Mucosa of rectum (tissue), 2 donors: ENCODE measurements around the gene CDC73.

ENCODE experiments used
- H3K27ac ChIP-seq, 2 donors: one replicate each; pipeline ENCODE4 v1.7.0; 2013; ENCODE audit warnings: inconsistent platforms in 2 of 2, low read depth in 2 of 2, low read length in 2 of 2
- H3K27me3 ChIP-seq, 2 donors: one replicate each; pipeline ENCODE4 v1.7.0; 2013; ENCODE audit warnings: low read length in 2 of 2; ENCODE audit not compliant: control insufficient read depth in 2 of 2, insufficient read depth in 2 of 2
- H3K36me3 ChIP-seq, 2 donors: one replicate each; pipeline ENCODE4 v1.7.0; 2013; ENCODE audit warnings: low read length in 2 of 2; ENCODE audit not compliant: control insufficient read depth in 2 of 2, insufficient read depth in 2 of 2
- H3K4me1 ChIP-seq, 2 donors: one replicate each; pipeline ENCODE4 v1.7.0; 2013; ENCODE audit warnings: low read length in 2 of 2, mild to moderate bottlenecking in 1 of 2; ENCODE audit not compliant: control insufficient read depth in 2 of 2, insufficient read depth in 2 of 2
- H3K4me3 ChIP-seq, 2 donors: one replicate each; pipeline ENCODE4 v1.7.0; 2013; ENCODE audit warnings: low read length in 2 of 2
- H3K9ac ChIP-seq, 2 donors: one replicate each; pipeline ENCODE4 v1.7.0; 2013; ENCODE audit warnings: low read length in 2 of 2, low read depth in 1 of 2, mild to moderate bottlenecking in 1 of 2
- H3K9me3 ChIP-seq, 2 donors: one replicate each; pipeline ENCODE4 v1.7.0; 2013; ENCODE audit warnings: low read length in 2 of 2; ENCODE audit not compliant: control insufficient read depth in 2 of 2
- donor health status: healthy.
- donor health status: Normal muscosa, but diverticular disease.

The CDC73 gene

DNA sequence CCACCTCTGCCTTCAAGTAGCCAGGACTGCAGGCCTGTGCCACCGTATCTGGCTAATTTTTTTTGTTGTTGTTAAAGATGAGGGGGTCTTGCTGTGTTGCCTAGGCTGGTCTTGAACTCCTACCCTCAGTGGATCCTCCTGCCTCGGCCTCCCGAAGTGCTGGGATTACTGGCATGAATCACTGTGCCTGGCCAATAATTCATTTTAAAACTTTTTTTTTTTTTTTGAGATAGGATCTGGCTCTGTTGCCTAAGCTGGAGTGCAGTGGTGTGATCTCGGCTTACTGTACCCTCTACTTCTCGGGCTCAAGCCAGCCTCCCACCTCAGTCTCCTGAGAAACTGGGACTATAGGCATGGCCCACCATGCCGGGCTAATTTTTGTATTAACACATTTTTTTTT lies 3.5 kb downstream of the CDC73 start:
- Histone ChIP-seq H3K4me3 (no peak overlapping the region), H3K27ac (no peak overlapping the region), H3K36me3 (peaks cover 11 to 14% of the 10 kb centered on the region in 2 donors), H3K4me1 (peaks cover 2 to 7% of the 10 kb centered on the region in 2 donors), H3K9ac (no peak overlapping the region), H3K27me3 (no peaks in the 10 kb centered on the region), H3K9me3 (no peaks in the 10 kb centered on the region)

DNA sequence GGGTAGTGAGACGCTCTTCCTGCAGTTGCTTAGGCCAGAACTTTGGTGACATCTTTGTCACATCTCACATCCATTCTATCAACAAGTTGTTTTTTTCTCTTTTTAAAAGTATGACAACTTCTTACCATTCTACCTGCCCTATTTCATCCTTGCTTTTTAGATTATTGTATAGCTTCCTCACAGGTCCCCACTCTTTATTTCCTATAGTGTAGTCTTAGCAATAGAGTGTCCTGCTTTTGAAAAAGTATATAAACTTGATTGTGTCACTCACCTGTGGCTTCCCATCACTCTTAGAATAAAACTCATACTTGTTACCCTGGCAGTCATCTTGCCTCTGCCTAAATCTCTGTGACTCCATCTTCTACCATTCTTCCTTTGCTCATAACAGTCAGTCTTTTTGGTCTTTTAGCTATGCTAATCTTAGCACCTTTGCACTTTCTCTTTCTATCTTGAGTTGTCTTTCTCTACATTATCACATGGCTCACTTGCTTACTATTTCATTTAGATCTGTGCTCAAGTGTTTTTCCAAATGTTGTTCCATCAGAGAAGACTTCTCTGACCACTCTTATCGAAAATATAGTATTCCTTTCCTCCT lies 9.5 kb downstream of the CDC73 start:
- Histone ChIP-seq H3K4me3 (no peak overlapping the region), H3K27ac (no peak overlapping the region), H3K9me3 (no peaks in the 10 kb centered on the region), H3K9ac (no peak overlapping the region), H3K4me1 (no peaks in the 10 kb centered on the region), H3K27me3 (no peaks in the 10 kb centered on the region), H3K36me3 (peaks cover 32 to 38% of the 10 kb centered on the region in 2 donors)

DNA sequence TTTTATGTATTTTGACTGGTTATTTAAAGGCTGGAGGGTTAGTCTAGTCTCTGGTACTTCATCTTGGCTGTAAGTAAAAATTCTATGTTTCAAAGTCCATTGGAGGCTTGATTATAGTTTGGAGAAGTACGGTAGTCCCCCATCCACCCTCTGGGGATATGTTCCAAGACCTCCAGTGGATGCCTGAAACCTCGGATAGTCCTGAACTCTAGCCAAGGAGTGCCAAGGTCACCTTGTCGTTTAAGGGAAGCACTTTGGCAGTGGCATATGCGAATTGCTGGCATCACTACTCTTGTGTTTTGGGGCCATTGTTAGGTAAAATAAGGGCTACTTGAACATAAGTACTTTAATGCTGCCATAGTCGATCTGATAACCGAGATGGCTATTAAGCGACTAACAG lies 18.4 kb downstream of the CDC73 start:
- no peaks in the 10 kb centered on the region for H3K27me3 ChIP-seq

DNA sequence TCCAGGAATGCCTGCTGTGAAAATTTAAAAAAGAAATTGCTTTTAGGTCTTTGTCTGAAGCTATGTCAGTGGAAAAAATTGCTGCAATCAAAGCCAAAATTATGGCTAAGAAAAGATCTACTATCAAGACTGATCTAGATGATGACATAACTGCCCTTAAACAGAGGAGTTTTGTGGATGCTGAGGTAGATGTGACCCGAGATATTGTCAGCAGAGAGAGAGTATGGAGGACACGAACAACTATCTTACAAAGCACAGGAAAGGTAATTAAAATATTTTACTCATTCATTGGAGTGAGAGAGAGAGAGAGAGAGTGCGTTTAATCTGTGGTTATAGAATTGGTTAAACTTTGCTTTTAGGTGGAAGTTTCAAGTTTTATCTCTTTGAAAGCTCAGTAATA lies 20.0 kb downstream of the CDC73 start:
- Histone ChIP-seq H3K9ac (no peak overlapping the region), H3K36me3 (peaks cover 43% of the 10 kb centered on the region in 2 donors), H3K4me3 (no peak overlapping the region), H3K9me3 (no peaks in the 10 kb centered on the region), H3K27me3 (no peaks in the 10 kb centered on the region), H3K4me1 (no peaks in the 10 kb centered on the region), H3K27ac (no peak overlapping the region)

More for the DNA sequence above, 18.4 kb downstream of the CDC73 start:
- H3K4me3 ChIP-seq = no peak overlapping the region
- peaks cover 39 to 40% of the 10 kb centered on the region in 2 donors for H3K36me3 ChIP-seq
- H3K9ac ChIP-seq = no peak overlapping the region
- no peak overlapping the region for H3K27ac ChIP-seq
- no peaks in the 10 kb centered on the region for H3K4me1 ChIP-seq
- no peaks in the 10 kb centered on the region for H3K9me3 ChIP-seq

DNA sequence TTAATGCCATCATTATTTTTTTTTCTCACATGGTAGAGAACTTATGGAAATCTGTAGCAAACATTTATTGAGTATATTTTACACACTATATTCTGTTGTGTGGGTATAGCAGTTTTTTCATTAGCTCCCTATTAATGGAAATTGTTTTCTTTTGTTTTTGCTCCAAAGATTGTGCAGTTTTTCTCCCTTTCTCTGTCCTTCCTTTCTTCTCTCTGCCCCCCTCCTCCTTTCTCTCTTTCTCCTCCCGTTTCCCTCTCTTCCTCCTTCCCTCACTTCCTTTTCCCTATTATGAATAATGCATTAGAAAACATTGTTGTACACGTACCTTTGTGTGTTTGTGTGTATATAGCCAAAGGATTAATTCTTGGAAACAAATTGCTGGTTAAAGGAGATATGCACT lies 20.6 kb downstream of the CDC73 start:
- no peak overlapping the region for H3K27ac ChIP-seq
- H3K4me1 ChIP-seq = no peaks in the 10 kb centered on the region
- no peaks in the 10 kb centered on the region for H3K9me3 ChIP-seq
- H3K4me3 ChIP-seq = no peak overlapping the region
- no peaks in the 10 kb centered on the region for H3K27me3 ChIP-seq
- H3K9ac ChIP-seq = no peak overlapping the region
- peaks cover 37 to 42% of the 10 kb centered on the region in 2 donors for H3K36me3 ChIP-seq

DNA sequence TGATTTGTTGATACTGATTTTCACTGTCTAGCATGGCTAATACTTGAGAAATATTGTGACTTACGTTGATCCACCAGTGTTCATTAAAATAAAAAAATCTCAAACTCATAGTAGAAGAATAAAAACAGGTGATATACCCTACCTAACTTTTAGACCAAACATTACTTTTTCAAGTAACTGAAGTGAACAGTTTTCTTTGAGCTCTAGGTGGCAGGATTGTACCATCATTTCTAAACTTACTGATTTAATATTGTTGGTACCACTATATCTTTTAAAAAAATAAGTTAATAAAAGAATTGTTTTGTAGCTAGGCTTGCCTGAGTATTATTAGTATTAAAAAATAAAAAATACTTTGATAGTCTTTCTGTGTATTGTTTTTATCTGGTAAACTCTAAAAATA lies 21.5 kb downstream of the CDC73 start:
- Histone ChIP-seq H3K4me3 (no peak overlapping the region), H3K36me3 (peaks cover 40 to 41% of the 10 kb centered on the region in 2 donors), H3K27ac (no peak overlapping the region), H3K4me1 (no peaks in the 10 kb centered on the region), H3K9me3 (no peaks in the 10 kb centered on the region), H3K27me3 (no peaks in the 10 kb centered on the region), H3K9ac (no peak overlapping the region)

DNA sequence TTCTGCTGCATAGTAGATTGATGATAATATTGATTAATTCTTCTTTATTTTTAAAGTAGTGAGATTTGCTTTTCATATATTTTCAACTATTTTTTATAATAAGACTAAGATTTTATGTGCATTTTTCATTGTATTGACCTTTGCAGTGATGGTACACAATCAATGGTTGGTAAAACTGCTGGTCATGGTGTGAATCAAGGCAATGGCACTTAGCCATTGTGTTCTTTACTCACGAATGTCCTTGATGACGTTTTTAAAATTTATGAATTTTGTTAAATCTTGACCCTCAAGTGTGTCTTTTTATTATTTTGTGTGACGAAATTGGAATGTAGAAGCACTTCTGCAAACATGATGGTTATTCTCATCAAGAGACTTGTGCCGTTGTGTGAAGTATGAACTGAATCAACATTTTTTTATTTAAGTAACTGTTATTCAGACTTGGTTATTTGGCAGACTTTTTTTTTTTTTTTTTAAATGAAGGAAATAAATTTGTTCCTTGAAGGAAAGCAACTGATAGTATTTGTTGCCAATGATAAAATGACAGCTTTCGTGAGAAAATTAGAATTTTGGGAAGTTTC lies 22.6 kb downstream of the CDC73 start:
- no peak overlapping the region for H3K27ac ChIP-seq
- H3K4me1 ChIP-seq = no peaks in the 10 kb centered on the region
- H3K9me3 ChIP-seq = no peaks in the 10 kb centered on the region
- H3K27me3 ChIP-seq = no peaks in the 10 kb centered on the region
- H3K9ac ChIP-seq = no peak overlapping the region
- no peak overlapping the region for H3K4me3 ChIP-seq
- peaks cover 42 to 44% of the 10 kb centered on the region in 2 donors for H3K36me3 ChIP-seq

DNA sequence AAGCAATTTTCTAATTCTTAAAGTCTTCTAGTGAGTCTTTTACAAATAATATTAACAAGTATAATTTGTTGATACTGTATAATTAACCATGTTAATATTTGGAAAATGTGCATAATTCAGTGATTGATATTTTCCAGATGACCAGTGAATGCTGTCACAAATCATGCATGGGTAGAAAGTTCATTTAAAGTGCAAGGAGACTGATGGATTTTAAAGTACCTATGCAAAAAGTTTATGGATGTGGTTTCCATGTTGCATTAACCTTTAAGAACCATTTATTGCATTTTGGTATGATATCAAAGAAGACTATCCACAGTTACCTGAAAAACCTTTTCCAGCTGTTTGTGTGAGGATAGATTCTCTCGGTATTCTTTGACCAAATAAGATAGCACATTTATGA lies 23.2 kb downstream of the CDC73 start:
- no peaks in the 10 kb centered on the region for H3K4me1 ChIP-seq
- H3K27ac ChIP-seq = no peak overlapping the region
- H3K9me3 ChIP-seq = no peaks in the 10 kb centered on the region
- H3K27me3 ChIP-seq = no peaks in the 10 kb centered on the region
- peaks cover 38 to 40% of the 10 kb centered on the region in 2 donors for H3K36me3 ChIP-seq
- no peak overlapping the region for H3K9ac ChIP-seq
- H3K4me3 ChIP-seq = no peak overlapping the region

DNA sequence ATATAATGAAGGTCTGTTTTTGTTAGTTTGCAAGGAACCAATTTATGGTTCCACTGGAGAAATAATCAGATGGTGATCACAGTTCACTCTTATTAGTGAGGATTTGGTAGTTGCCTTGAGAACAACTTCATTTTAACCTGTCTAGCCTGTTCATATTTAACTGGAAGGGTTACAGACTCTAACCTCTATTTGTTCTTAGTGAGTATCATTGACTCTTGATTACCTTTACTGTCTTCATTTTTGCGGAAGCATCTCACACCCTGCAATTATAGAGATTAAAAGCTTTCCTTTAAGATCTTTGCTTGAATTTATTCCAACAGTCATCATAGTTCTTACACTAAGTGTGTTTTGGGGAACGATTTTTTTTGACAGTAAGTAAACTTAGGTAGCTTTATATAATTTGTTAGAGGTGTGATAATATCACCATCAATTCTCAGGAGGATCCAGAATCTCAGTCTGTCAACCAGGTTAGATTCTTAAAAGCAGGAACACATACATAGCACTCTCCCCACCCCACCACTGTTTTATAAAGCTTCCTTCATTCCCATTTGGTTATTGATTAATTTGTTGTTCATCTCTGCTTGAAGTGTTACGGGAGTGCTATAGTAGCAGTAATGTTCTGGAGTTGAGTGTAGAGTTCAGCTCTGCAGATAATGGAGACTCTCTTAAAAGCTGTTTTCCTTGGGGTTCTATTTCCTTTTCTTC lies 34.4 kb downstream of the CDC73 start:
- no peak overlapping the region for H3K27ac ChIP-seq
- H3K27me3 ChIP-seq = no peaks in the 10 kb centered on the region
- H3K9ac ChIP-seq = no peak overlapping the region

DNA sequence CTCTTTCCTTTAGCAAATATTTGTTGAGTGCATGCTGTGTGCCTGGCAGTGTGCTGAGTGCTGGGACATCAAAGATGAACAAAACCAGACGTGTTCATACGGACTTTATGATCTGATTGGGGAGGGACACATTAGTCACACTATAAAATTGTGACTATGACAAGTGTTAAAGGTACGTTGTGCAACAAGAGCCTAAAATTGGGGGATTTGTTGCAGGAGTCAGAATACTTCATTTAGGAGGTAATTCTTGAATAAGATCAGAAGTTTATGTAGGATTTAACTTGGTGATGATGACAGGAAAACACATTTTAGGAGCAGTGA lies 35.0 kb downstream of the CDC73 start:
- H3K4me1 ChIP-seq = peaks cover 2 to 8% of the 10 kb centered on the region in 2 donors
- H3K9me3 ChIP-seq = no peaks in the 10 kb centered on the region
- no peak overlapping the region for H3K9ac ChIP-seq
- peaks cover 6 to 9% of the 10 kb centered on the region in 2 donors for H3K36me3 ChIP-seq
- no peak overlapping the region for H3K27ac ChIP-seq
- H3K27me3 ChIP-seq = no peaks in the 10 kb centered on the region
- H3K4me3 ChIP-seq = no peak overlapping the region

More for the DNA sequence above, 34.4 kb downstream of the CDC73 start:
- Histone ChIP-seq H3K36me3 (peaks cover 6 to 9% of the 10 kb centered on the region in 2 donors), H3K4me1 (peaks cover 2 to 8% of the 10 kb centered on the region in 2 donors), H3K4me3 (no peak overlapping the region), H3K9me3 (no peaks in the 10 kb centered on the region)
